ENCODE measurements around the gene LGALS7B.
"Not testable (repeated sequence)": the region's sequence is repeated elsewhere in the genome, so short reads cannot be mapped to it uniquely, and the experiment has no call there.

The LGALS7B gene

GRCh38 chr19:38770228-38770948 is 18.6 kb upstream of the LGALS7B start:
- not testable (repeated sequence) for DNase-seq (ENCODE audit: low read depth, low spot score)

GRCh38 chr19:38770949-38771275 is 18.1 kb upstream of the LGALS7B start:
- DNase-seq (ENCODE audit: low read depth, low spot score): not testable (repeated sequence)

DNA sequence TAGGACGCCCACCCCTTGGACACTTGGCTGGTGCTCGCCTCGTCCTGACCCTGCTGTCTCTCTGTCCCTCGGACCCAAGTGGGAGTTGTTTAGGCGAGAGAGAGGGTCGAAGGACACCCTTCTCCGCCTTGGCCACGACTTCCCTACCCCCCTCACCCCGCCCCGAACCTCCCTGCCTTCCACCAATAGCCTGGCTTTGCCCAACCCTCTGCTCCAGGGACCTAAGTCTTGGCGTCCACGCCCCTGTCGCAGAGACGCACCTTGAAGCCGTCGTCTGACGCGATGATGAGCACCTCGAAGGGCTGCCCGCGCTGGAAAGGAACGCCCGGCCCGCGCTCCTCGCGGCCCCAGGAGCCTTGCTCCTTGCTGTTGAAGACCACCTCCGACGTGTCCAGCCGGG is 17.4 kb upstream of the LGALS7B start:
- not testable (repeated sequence) for DNase-seq (ENCODE audit: low read depth, low spot score)

DNA sequence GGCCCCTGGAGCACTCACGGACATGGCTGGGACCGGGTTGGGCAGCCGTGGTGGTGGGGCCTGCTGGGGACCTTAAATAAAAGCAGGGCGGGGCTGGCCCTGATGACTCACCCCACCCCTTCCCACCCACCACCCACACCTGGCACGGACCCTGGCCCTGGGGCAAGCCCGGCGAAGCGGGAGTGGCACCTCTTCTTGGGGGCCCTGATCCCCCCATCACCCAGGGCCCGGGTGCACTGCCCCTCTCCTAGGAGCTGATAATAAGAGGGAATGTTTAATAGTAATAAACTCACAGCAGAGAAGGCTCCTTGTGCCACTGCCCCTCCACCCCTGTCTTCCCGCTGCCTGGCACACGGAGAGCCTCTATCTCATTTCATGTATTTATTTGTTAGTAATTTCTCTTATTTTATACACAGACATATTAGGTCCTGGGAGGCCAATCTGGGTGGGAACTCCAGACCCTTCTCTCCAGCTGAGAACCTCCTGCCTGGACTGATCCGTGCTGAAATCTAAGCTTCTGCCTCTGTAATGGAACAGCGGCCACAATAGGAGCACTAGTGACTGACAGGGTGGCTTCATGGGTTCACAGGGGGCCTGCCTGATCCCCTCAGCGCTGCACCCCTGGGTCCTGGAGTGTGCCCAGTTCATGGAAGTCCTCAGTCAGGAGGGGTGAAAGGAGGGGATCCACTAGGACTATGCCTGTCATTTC is 15.4 kb upstream of the LGALS7B start, which contains the start of gene LGALS7:
LGALS7 (minus strand) TSS at position 49 of the 709 bp plus-strand sequence; CDS start at position 24, 25 bp downstream.
- no peak for DNase-seq (ENCODE audit: low read depth, low spot score)

DNA sequence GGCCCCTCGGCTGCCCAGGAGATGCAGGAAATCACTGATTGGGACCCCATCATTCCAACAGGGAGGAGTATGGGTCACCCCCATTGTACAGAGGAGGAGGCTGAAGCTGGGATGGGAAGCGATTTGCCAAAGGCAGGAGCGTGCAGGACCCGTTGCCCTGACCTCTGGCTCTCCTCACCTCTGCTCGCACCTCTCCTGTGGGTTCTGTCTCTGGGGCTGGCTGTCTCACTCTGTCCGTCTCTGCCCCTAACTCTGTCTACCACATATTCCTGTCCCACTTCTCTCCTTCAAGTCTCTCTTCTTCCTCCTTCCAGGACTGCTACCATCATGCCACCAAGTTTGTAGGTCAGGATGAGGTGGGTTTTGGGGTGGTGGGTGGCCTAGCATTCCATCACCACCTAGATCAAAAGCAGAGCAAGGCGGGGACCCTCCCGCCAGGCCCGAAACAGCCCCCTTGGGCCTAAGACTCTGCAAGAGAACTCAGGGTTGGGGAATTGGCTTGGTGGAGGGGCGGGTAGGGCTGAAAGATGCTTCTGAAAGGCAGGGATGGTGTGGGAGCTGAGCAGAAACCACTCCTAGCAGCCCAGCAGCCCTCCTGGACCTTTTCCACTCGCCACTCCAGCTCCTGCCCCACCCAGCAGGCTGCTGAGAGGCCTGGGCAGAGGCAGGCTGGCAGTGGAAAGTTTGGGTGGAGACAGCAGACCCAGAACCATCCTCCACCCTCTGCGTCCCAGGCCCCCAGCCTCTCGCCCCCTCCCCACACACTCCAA is 14.6 kb upstream of the LGALS7B start:
- DNase-seq (ENCODE audit: low read depth, low spot score): no peak

- DNase-seq (ENCODE audit: low read depth, low spot score): no peak
These were observed 10.3 kb upstream of the LGALS7B start for GRCh38 chr19:38778733-38779132.

DNA sequence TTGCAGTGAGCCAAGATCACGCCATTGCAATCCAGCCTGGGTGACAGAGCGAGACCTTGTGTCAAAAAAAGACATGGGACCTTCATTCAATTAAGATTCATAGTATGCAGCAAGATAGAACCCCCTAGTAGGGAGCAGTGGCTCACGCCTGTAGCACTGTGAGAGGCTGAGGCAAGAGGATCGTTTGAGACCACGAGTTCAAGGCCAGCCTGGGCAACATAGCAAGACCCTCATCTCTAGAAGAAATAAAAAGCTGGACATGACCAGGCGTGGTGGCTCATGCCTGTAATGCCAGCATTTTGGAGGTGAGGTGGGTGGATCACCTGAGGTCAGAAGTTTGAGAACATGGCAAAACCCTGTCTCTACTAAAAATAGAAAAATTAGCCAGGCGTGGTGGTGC is 8.6 kb upstream of the LGALS7B start:
- DNase-seq (ENCODE audit: low read depth, low spot score): no peak

GRCh38 chr19:38781058-38781457 is 7.9 kb upstream of the LGALS7B start:
- DNase-seq (ENCODE audit: low read depth, low spot score): no peak

DNA sequence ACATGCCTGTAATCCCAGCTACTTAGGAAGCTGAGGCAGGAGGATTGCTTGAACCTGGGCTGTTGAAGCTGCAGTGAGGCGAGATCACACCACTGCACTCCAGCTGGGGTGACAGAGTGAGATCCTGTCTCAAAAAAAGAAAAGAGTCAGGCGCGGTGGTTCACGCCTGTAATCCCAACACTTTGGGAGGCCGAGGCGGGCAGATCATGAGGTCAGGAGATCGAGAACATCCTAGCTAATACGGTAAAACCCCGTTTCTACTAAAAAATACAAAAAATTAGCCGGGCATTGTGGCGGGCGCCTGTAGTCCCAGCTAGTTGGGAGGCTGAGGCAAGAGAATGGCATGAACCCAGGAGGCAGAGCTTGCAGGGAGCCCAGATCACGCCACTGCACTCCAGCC is 6.8 kb upstream of the LGALS7B start:
- not testable (repeated sequence) for DNase-seq (ENCODE audit: low read depth, low spot score)

DNA sequence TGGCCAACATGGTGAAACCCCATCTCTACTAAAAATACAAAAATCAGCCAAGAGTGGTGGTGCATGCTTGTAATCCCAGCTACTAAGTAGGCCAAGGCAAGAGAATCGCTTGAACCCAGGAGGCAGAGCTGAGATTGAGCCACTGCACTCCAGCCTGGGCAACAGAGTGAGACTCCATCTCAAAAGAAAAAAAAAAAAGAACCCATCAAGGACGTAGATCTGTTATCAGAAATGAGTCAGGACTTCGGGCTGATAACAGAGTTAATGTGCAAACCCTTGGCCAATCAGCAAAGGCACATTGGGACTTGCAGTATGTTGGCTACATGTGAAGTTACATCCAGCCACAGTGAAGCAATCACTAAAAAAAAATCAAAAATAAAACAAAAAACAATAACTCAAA is 4.8 kb upstream of the LGALS7B start:
- no peak for DNase-seq (ENCODE audit: low read depth, low spot score)

- no peak for DNase-seq (ENCODE audit: low read depth, low spot score)
These were observed 3.8 kb upstream of the LGALS7B start for GRCh38 chr19:38785187-38785699.

GRCh38 chr19:38786061-38786460 is 2.9 kb upstream of the LGALS7B start:
- not testable (repeated sequence) for DNase-seq (ENCODE audit: low read depth, low spot score)

DNA sequence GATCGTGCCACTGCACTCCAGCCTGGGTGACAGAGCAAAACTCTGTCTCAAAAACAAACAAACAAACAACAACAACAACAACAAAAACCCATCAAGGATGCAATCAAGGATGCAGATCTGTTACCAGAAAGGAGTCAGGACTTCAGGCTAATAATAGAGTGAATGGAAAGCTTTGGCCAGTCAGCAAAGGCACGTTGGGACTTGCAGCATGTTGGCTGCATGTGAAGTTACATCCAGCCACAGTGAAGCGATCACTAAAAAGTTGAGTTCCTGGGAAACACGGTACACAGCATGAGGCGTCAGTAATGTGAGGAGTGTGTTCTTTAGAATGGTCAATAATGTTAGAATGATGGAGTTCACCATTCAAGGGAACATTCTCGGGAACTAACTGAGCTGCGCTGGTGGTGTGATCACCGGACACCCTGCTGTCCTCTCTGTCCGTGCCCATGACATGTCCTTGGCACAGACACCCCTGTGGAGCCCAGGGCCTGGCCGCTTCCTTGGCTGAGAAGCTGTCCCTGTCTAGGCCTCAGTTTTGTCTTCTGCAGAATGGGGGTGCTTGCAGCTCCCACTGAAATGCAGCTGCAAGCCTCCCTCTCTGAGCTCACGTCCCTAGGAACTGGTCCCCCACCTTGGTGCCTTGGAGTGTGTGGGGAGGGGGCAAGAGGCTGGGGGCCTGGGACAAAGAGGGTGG is 2.3 kb upstream of the LGALS7B start:
- DNase-seq (ENCODE audit: low read depth, low spot score): no peak

GRCh38 chr19:38790507-38791403 is 1.8 kb downstream of the LGALS7B start:
- DNase-seq (ENCODE audit: low read depth, low spot score): not testable (repeated sequence)

- not testable (repeated sequence) for DNase-seq (ENCODE audit: low read depth, low spot score)
These were observed 2.6 kb downstream of the LGALS7B start for GRCh38 chr19:38791451-38792064.

DNA sequence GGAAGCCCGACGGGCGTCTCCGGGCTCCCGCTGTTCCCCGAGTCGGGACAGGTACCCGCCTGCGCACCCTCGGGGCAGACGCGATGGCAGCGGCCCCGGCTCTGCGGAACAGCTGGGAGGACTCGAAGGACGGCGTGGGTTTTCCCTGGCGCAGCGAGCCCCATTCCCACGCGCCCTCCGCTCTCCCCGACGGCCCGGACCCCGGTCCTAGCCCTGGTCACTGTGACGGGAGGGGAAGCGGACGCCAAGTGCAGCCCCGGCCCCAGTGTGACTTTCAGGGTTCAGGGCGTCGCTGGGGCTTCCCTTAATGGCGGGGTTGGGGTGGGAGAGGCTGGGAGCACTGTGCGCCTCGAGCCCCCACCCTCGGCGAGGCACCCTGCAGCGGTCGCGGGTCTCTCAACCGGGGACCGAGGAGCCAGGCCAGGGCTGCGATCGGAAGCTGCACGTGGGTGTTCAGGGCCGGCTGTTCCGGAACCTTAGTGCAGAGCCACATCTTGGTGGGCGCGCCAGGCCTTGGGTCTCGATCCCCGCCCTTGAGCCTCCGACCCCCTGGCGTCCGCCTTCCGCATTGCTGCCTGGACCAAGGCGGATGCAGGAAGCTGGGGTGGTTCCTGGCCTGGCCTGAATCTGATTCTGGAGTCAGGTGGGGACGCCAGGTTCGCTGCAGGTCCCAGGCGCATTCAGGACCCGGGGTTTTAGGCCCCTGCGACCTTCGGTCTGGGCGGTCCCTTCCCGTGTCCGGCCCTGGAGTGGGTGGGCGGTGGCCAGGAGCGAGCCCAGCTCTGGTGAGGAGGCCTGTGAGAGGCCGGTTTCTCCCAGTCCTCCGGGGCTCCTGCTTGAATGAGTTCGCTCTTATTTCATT is 3.5 kb downstream of the LGALS7B start:
- no peak for DNase-seq (ENCODE audit: low read depth, low spot score)

DNA sequence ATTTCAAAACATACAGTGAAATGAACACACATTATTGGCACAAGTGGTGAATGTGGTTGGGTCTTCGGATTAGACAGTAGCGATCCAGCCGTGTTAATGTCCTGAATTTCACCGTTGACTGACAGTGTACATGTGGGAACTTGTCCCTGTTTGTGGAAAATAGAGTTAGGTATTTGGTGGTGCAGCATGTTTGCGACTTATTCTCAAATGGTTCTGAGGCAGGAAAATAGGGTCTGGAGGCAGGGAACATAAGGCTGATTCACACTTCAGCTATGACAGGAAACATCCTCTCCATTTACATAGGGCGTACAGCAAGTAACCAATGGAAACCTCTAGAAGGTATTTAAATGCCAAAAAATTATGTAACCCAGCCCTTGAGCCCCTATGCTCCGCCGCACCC is 4.2 kb downstream of the LGALS7B start:
- no peak for DNase-seq (ENCODE audit: low read depth, low spot score)

DNA sequence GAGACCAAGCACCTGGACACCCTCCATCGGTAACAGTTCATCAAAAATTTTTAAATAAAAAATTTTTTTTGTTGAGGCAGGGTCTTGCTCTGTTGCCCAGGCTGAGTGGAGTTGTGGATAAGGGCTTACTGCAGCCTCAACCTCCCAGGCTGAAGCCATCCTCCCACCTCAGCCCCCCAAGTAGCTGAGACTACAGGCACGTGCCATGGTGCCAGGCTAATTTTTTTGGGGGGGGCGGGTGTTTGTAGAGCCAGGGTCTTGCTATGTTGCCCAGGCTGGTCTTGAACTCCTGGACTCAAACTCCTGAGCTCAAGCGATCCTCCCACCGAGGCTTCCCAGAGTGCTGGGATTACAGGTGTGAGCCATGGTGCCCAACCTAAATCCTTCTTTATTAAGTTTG is 4.7 kb downstream of the LGALS7B start:
- no peak for DNase-seq (ENCODE audit: low read depth, low spot score)

- DNase-seq (ENCODE audit: low read depth, low spot score): no peak
These were observed 6.5 kb downstream of the LGALS7B start for GRCh38 chr19:38795549-38795948.

All from activated CD4-positive, CD25-positive, alpha-beta regulatory T cell treated with anti-CD3 and anti-CD28 coated beads, Interleukin-2, amount 50 U/mL, for 16 hours (primary cell).